HG03159 (cell line): ENCODE data around the gene PANK4.
"Not testable (repeated sequence)": the region's sequence is repeated elsewhere in the genome, so short reads cannot be mapped to it uniquely, and the experiment has no call there.

Experiments used
- ATAC-seq: cut with Tn5 transposase; IDR thresholded peaks from one replicate; pipeline ENCODE4 v1.9.1; 2021; ENCODE audit warnings: mild to moderate bottlenecking, moderate library complexity; ENCODE audit not compliant: unreplicated experiment

Gene PANK4

GRCh38 chr1:2559509-2560298 lies 33.3 kb upstream of the PANK4 start:
- ATAC-seq = no peak

- ATAC-seq = no peak
Observed at GRCh38 chr1:2558861-2559260, 32.5 kb upstream of the PANK4 start.

GRCh38 chr1:2558420-2558819 lies 32.0 kb upstream of the PANK4 start:
- no peak for ATAC-seq

- no peak for ATAC-seq
Observed at GRCh38 chr1:2557482-2558400, 31.3 kb upstream of the PANK4 start.

- ATAC-seq = peak; percentile 26
Observed at GRCh38 chr1:2556678-2557481, 30.5 kb upstream of the PANK4 start.

- peak; percentile 51 for ATAC-seq
Observed at GRCh38 chr1:2556277-2556677, 29.9 kb upstream of the PANK4 start, which contains the start of gene TNFRSF14. Gene TNFRSF14 (plus strand): TSS chr1:2556371. CDS start chr1:2556665, 294 bp downstream.

- peak; percentile 28 for ATAC-seq
Observed at GRCh38 chr1:2555634-2556276, 29.4 kb upstream of the PANK4 start.

- ATAC-seq = no peak
Observed at GRCh38 chr1:2554621-2555387, 28.4 kb upstream of the PANK4 start.

GRCh38 chr1:2553871-2554620 lies 27.6 kb upstream of the PANK4 start:
- no peak for ATAC-seq

GRCh38 chr1:2553076-2553475 lies 26.7 kb upstream of the PANK4 start:
- not testable (repeated sequence) for ATAC-seq

GRCh38 chr1:2552189-2552588 lies 25.8 kb upstream of the PANK4 start:
- ATAC-seq = no peak

GRCh38 chr1:2551544-2551943 lies 25.1 kb upstream of the PANK4 start:
- not testable (repeated sequence) for ATAC-seq

- ATAC-seq = not testable (repeated sequence)
Observed at GRCh38 chr1:2550309-2550861, 24.0 kb upstream of the PANK4 start.

GRCh38 chr1:2549367-2550029 lies 23.1 kb upstream of the PANK4 start:
- not testable (repeated sequence) for ATAC-seq

- no peak for ATAC-seq
Observed at GRCh38 chr1:2548068-2548589, 21.7 kb upstream of the PANK4 start.

GRCh38 chr1:2547210-2548067 lies 21.0 kb upstream of the PANK4 start:
- ATAC-seq = peak; percentile 1
